ENCODE results near the gene ZEB2.

DNA sequence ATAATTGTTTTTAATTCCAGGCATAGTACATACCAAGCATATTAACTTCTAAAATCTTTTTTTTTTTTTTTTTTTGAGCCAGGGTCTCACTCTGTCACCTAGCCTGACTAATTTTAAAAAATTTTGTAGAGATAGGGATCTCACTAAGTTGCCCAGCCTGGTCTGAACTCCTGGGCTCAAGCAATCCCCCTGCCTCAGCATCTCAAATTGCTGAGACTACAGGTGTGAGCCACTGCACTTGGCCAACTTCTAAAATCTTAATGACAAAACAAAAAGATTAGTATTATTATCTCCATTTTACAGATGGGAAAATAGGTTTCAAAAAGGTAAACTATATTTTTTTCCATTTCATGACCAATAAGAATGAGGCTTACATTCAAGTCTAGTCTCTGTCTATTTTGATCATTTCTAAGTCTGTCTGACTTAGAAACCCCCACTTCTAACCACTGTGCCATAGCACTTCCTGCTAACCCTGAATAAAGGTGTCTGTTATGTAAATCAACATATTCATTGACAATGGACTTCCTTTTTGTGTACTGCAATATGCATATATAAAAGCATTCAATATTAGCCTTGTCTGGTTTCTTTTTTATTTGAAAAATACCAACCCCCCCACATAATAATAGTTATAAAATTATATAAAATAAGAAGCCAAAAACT lies 28.7 kb upstream of the ZEB2 start:
- TF ChIP-seq POLR2A (IDR thresholded peaks at IDR 0.05; ENCODE audit: low read depth, low read length) = no peak
- TF ChIP-seq EP300 (IDR thresholded peaks at IDR 0.05; ENCODE audit: borderline replicate concordance in 1 of 2, control insufficient read depth in 1 of 2, low read depth in 2 of 2, low read length in 2 of 2) = no peak
- TF ChIP-seq, protein P1, sequence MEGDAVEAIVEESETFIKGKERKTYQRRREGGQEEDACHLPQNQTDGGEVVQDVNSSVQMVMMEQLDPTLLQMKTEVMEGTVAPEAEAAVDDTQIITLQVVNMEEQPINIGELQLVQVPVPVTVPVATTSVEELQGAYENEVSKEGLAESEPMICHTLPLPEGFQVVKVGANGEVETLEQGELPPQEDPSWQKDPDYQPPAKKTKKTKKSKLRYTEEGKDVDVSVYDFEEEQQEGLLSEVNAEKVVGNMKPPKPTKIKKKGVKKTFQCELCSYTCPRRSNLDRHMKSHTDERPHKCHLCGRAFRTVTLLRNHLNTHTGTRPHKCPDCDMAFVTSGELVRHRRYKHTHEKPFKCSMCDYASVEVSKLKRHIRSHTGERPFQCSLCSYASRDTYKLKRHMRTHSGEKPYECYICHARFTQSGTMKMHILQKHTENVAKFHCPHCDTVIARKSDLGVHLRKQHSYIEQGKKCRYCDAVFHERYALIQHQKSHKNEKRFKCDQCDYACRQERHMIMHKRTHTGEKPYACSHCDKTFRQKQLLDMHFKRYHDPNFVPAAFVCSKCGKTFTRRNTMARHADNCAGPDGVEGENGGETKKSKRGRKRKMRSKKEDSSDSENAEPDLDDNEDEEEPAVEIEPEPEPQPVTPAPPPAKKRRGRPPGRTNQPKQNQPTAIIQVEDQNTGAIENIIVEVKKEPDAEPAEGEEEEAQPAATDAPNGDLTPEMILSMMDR (IDR thresholded peaks at IDR 0.05 in 2 of 3, conservative IDR thresholded peaks at IDR 0.05 in 1 of 3; ENCODE audit: control insufficient read depth in 2 of 3, extremely low read depth in 1 of 3, insufficient read depth in 1 of 3, low read depth in 3 of 3, low read length in 3 of 3) = no peak
- no peak for TF ChIP-seq HCFC1 (IDR thresholded peaks at IDR 0.05; ENCODE audit: low read length)
- no peak for TF ChIP-seq GATAD2B (conservative IDR thresholded peaks at IDR 0.05; ENCODE audit: low read depth)
- no peak for TF ChIP-seq HDAC2 (IDR thresholded peaks at IDR 0.05)
- no peak for TF ChIP-seq RAD21 (IDR thresholded peaks at IDR 0.05; ENCODE audit: insufficient read depth, low read depth, low read length)
- no peak for TF ChIP-seq BRCA1 (IDR thresholded peaks at IDR 0.05; ENCODE audit: low read depth, low read length)
- no peak for TF ChIP-seq EZH2 (IDR thresholded peaks at IDR 0.05; ENCODE audit: borderline replicate concordance, control insufficient read depth, low read depth, low read length)
- TF ChIP-seq, protein P2, sequence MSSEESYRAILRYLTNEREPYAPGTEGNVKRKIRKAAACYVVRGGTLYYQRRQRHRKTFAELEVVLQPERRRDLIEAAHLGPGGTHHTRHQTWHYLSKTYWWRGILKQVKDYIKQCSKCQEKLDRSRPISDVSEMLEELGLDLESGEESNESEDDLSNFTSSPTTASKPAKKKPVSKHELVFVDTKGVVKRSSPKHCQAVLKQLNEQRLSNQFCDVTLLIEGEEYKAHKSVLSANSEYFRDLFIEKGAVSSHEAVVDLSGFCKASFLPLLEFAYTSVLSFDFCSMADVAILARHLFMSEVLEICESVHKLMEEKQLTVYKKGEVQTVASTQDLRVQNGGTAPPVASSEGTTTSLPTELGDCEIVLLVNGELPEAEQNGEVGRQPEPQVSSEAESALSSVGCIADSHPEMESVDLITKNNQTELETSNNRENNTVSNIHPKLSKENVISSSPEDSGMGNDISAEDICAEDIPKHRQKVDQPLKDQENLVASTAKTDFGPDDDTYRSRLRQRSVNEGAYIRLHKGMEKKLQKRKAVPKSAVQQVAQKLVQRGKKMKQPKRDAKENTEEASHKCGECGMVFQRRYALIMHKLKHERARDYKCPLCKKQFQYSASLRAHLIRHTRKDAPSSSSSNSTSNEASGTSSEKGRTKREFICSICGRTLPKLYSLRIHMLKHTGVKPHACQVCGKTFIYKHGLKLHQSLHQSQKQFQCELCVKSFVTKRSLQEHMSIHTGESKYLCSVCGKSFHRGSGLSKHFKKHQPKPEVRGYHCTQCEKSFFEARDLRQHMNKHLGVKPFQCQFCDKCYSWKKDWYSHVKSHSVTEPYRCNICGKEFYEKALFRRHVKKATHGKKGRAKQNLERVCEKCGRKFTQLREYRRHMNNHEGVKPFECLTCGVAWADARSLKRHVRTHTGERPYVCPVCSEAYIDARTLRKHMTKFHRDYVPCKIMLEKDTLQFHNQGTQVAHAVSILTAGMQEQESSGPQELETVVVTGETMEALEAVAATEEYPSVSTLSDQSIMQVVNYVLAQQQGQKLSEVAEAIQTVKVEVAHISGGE (CRISPR knock-in tag; IDR thresholded peaks at IDR 0.05) = no peak

Measured in GM12878 (cell line).